Endothelial cell of umbilical vein (primary cell): ENCODE results near the gene LSM14A. TPM values are rescaled to one million over a fixed set of nuclear protein-coding genes. Genes with fewer than 3 reads are reported as not detected.
"Not testable (repeated sequence)": the region's sequence is repeated elsewhere in the genome, so short reads cannot be mapped to it uniquely, and the experiment has no call there.

Source experiments
- BruUV-seq: library from RNA; stranded (reverse); fragments of 400-500 nt; replicated peaks from 2 replicates; lab custom pipeline; 2021; lab: Mats Ljungman, UMichigan
- CTCF ChIA-PET: fragments of 300-600, 350-600 bp; sonication (Branson Sonifier 250); formaldehyde crosslinking; loops from one replicate; lab custom pipeline; 2021; ENCODE audit warnings: antibody characterized with exemption, inconsistent platforms; lab: Charles Lee
- POLR2A ChIA-PET: fragments of 300-600, 350-600 bp; sonication (Branson Sonifier 250); formaldehyde crosslinking; loops from one replicate; lab custom pipeline; 2021; ENCODE audit warnings: antibody characterized with exemption, inconsistent platforms; lab: Charles Lee
- DNase-seq: peaks from one replicate; pipeline ENCODE4 v3.0.0-alpha.2; 2011; ENCODE audit warnings: low read depth, low spot score
- FAIRE-seq: peaks from 2 replicates; lab custom pipeline; 2011; peaks lifted over from hg19 to GRCh38; lab: Jason Lieb, UNC
- H2AFZ ChIP-seq: 2 replicates; pipeline ENCODE4 v1.6.0; 2012; ENCODE audit warnings: low read depth, low read length, control low read depth, inconsistent platforms
- H3K27ac ChIP-seq: 2 replicates; pipeline ENCODE4 v1.5.1; 2011; ENCODE audit warnings: low read depth, mild to moderate bottlenecking, control low read depth, low read length, moderate library complexity; ENCODE audit not compliant: insufficient read depth
- H3K27me3 ChIP-seq, 2 experiments: 2 replicates each; pipeline versions ENCODE4 v1.6.0 to v1.6.1; 2011; ENCODE audit warnings: low read length in 2 of 2, mixed read lengths in 1 of 2; ENCODE audit not compliant: control insufficient read depth in 2 of 2, insufficient read depth in 2 of 2
- H3K36me3 ChIP-seq, 2 experiments: 2 replicates in 1 of 2; 3 replicates in 1 of 2; pipeline ENCODE4 v1.5.1; 2011; ENCODE audit warnings: low read length in 2 of 2, mild to moderate bottlenecking in 1 of 2, moderate library complexity in 1 of 2; ENCODE audit not compliant: control insufficient read depth in 2 of 2, insufficient read depth in 2 of 2; ENCODE audit errors: extremely low read depth in 1 of 2
- H3K4me1 ChIP-seq: 3 replicates; pipeline ENCODE4 v1.5.1; 2011; ENCODE audit warnings: mild to moderate bottlenecking, low read length; ENCODE audit not compliant: control insufficient read depth, insufficient read depth; ENCODE audit errors: extremely low read depth
- H3K4me2 ChIP-seq: 2 replicates; pipeline ENCODE4 v1.6.1; 2011; ENCODE audit warnings: low read length, control low read depth, mixed read lengths; ENCODE audit not compliant: insufficient read depth
- H3K4me3 ChIP-seq, 3 experiments: fragments of 200-600 bp in 1 of 3; sonication (generic), shearing (Covaris generic) in 1 of 3; replicated peaks in 1 of 3; 2 replicates each; pipeline ENCODE4 v1.5.1; 2011 to 2016; ENCODE audit warnings: control low read depth in 3 of 3, low read length in 3 of 3, mild to moderate bottlenecking in 2 of 3, inconsistent platforms in 1 of 3, low read depth in 1 of 3, moderate library complexity in 1 of 3; ENCODE audit not compliant: insufficient read depth in 1 of 3
- H3K79me2 ChIP-seq: 2 replicates; pipeline ENCODE4 v1.6.0; 2012; ENCODE audit warnings: low read length, inconsistent platforms; ENCODE audit not compliant: control insufficient read depth, insufficient read depth
- H3K9ac ChIP-seq: replicated peaks from 2 replicates; pipeline ENCODE3; 2011; ENCODE audit warnings: low read length, control low read depth; ENCODE audit not compliant: insufficient read depth; ENCODE audit errors: extremely low read depth
- H3K9me1 ChIP-seq: replicated peaks from 3 replicates; pipeline ENCODE4 v1.6.0; 2011; ENCODE audit warnings: mild to moderate bottlenecking, low read length; ENCODE audit not compliant: control insufficient read depth, insufficient read depth; ENCODE audit errors: extremely low read depth
- H3K9me3 ChIP-seq: replicated peaks from 2 replicates; pipeline ENCODE4 v1.5.1; 2012; ENCODE audit warnings: low read length, inconsistent platforms; ENCODE audit not compliant: control insufficient read depth, insufficient read depth
- H4K20me1 ChIP-seq: replicated peaks from 2 replicates; pipeline ENCODE3; 2011; ENCODE audit warnings: mild to moderate bottlenecking, low read length; ENCODE audit not compliant: control insufficient read depth, insufficient read depth; ENCODE audit errors: extremely low read depth
- GATA2 ChIP-seq: IDR thresholded peaks from 2 replicates; pipeline ENCODE4 v1.7.0; 2011; ENCODE audit warnings: low read depth, mild to moderate bottlenecking, moderate library complexity, mixed read lengths, low read length; ENCODE audit not compliant: insufficient read length, insufficient read depth
- JUN ChIP-seq: IDR thresholded peaks from 2 replicates; pipeline ENCODE4 v1.6.1; 2011; ENCODE audit warnings: borderline replicate concordance, low read depth; ENCODE audit not compliant: insufficient read length, insufficient read depth
- dilution Hi-C: fragments of 300-500 bp; cut with MboI; formaldehyde crosslinking; loops from one replicate; pipeline ENCODE4 v1.15.0; 2019; ENCODE audit warnings: low sequenced_read_pairs; ENCODE audit not compliant: extremely low pct_ligation_motif_present
- intact Hi-C: fragments of 100-400 bp; cut with micrococcal nuclease; formaldehyde crosslinking; loops from one replicate; pipeline ENCODE4 v1.10.0; 2022
- polyA plus RNA-seq, 4 experiments: library from polyadenylated mRNA; depleted of rRNA in 3 of 4; stranded (reverse) in 3 of 4; unstranded in 1 of 4; fragments of >200 nt; gene quantifications; 2 replicates each; pipeline versions ENCODE4 v1.2.1 to v1.2.3, GENCODE V29; 2011 to 2012; ENCODE audit warnings: missing spikeins in 1 of 4
- total RNA-seq: library from RNA; stranded (reverse); gene quantifications from 2 replicates; pipeline ENCODE4 v1.2.3, GENCODE V29; 2021
- TF ChIP-seq, protein P1 (sequence below): IDR thresholded peaks from 2 replicates; pipeline ENCODE4 v1.6.1; 2011; ENCODE audit not compliant: insufficient read depth, insufficient read length

LSM14A gene
- total and polyA plus RNA-seq, 2 donors (not counting 3 experiments of a cell fraction or from before 2014, with no cell fraction given): 96.7 to 122 TPM

DNA sequence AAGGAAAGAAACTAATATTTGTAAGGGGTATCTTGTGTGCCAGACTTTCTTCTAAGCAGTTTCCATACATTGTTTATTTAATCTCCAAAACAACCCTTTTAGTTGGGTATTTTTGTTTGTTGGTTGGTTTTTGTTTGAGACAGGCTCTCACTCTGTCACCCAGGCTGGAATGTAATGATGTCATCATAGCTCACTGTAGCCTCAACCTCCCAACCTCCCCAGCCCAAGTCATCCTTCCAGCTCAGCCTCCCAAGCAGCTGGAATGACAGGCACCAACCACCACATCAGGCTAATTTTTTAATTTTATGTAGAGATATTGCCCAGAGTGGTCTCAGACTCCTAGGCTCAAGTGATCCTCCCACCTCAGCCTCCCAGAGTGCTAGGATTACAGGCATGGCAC is 41.2 kb upstream of the LSM14A start:
- Histone ChIP-seq H3K9me3 (no peaks in the 10 kb centered on the region), H3K9me1 (no peaks in the 10 kb centered on the region), H3K79me2 (no peaks in the 10 kb centered on the region), H3K36me3 (no peaks in the 10 kb centered on the region), H3K4me1 (no peaks in the 10 kb centered on the region), H3K4me2 (no peak overlapping the region), H4K20me1 (no peaks in the 10 kb centered on the region), H3K27me3 (no peaks in the 10 kb centered on the region), H3K9ac (no peak overlapping the region), H3K4me3 (no peak overlapping the region), H3K27ac (no peak overlapping the region), H2AFZ (no peak overlapping the region)
- POLR2A ChIA-PET: no interaction called here
- CTCF ChIA-PET: interaction anchor here (1.1 to 1.4 kb wide), 2 partner anchors 10 to 30 kb away, joined by 3 to 4 read pairs; no protein-coding TSS in a partner anchor
- FAIRE-seq (no peak), DNase-seq (no peak)
- intact Hi-C loops (no loop called here), dilution Hi-C loops (no loop called here)
- BruUV-seq: no TSS peak
- TF ChIP-seq, protein P1, sequence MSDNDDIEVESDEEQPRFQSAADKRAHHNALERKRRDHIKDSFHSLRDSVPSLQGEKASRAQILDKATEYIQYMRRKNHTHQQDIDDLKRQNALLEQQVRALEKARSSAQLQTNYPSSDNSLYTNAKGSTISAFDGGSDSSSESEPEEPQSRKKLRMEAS: no peak
- TF ChIP-seq JUN: no peak
- no peak for TF ChIP-seq GATA2

DNA sequence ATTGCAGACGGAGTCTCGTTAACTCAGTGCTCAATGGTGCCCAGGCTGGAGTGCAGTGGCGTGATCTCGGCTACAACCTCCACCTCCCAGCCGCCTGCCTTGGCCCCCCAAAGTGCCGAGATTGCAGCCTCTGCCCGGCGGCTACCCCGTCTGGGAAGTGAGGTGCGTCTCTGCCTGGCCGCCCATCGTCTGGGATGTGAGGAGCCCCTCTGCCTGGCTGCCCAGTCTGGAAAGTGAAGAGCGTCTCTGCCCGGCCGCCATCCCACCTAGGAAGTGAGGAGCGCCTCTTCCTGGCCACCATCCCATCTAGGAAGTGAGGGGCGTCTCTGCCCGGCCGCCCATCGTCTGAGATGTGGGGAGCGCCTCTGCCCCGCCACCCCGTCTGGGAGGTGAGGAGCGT is 40.2 kb upstream of the LSM14A start:
- H3K27me3 ChIP-seq, H3K36me3 ChIP-seq, FAIRE-seq, intact Hi-C loops, DNase-seq, H3K4me2 ChIP-seq, H3K4me1 ChIP-seq, H4K20me1 ChIP-seq, dilution Hi-C loops, H3K9me1 ChIP-seq, H3K27ac ChIP-seq, H3K9ac ChIP-seq, H3K4me3 ChIP-seq, H2AFZ ChIP-seq, BruUV-seq, H3K79me2 ChIP-seq, POLR2A ChIA-PET, H3K9me3 ChIP-seq: not testable (repeated sequence)
- CTCF ChIA-PET: interaction anchor here (1.1 kb wide), 1 partner anchor 11 kb away, joined by 4 read pairs; no protein-coding TSS in a partner anchor

DNA sequence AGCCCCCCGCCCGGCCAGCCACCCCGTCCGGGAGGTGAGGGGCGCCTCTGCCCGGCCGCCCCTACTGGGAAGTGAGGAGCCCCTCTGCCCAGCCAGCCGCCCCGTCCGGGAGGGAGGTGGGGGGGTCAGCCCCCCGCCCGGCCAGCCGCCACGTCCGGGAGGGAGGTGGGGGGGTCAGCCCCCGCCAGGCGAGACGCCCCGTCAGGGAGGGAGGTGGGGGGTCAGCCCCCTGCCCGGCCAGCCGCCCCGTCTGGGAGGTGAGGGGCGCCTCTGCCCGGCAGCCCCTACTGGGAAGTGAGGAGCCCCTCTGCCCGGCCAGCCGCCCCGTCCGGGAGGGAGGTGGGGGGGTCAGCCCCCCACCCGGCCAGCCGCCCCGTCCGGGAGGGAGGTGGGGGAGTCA is 39.6 kb upstream of the LSM14A start:
- intact Hi-C loops, H4K20me1 ChIP-seq, H2AFZ ChIP-seq, H3K27me3 ChIP-seq, H3K9ac ChIP-seq, dilution Hi-C loops, H3K4me1 ChIP-seq, H3K9me1 ChIP-seq, H3K79me2 ChIP-seq, H3K36me3 ChIP-seq, H3K4me3 ChIP-seq, DNase-seq, FAIRE-seq, H3K9me3 ChIP-seq, POLR2A ChIA-PET, CTCF ChIA-PET, H3K4me2 ChIP-seq, H3K27ac ChIP-seq, BruUV-seq: not testable (repeated sequence)
